GM12878 (cell line): ENCODE measurements around the gene NID1. TPM values are rescaled to one million over a fixed set of nuclear protein-coding genes. Genes with fewer than 3 reads are reported as not detected.

Source experiments
- ATAC-seq: fragments of 200-7000 bp; cut with Tn5 transposase; 3 replicates; pipeline ENCODE4 v1.9.1; 2020; ENCODE audit warnings: mild to moderate bottlenecking, moderate library complexity
- BruUV-seq: library from RNA; stranded (reverse); fragments of 400-500 nt; replicated peaks from 2 replicates; lab custom pipeline; 2021; lab: Mats Ljungman, UMichigan
- CTCF ChIA-PET: fragments of 300-600 bp; sonication (Branson Sonifier 250); formaldehyde crosslinking; extraction: SDS; loops from one replicate; lab custom pipeline; 2021; ENCODE audit warnings: inconsistent platforms; lab: Yijun Ruan, JAX
- POLR2A ChIA-PET: fragments of 350-600 bp; formaldehyde crosslinking; extraction: SDS; loops from one replicate; lab custom pipeline; 2021; ENCODE audit warnings: inconsistent platforms; lab: Charles Lee
- RAD21 ChIA-PET: fragments of 300-600 bp; sonication (Branson Sonifier 250); formaldehyde crosslinking; loops from one replicate; lab custom pipeline; 2023; ENCODE audit warnings: antibody characterized with exemption; ENCODE audit not compliant: unreplicated experiment; lab: Charles Lee
- SMC1A ChIA-PET: fragments of 300-600 bp; sonication (Branson Sonifier 250); formaldehyde crosslinking; loops from one replicate; lab custom pipeline; 2023; ENCODE audit not compliant: unreplicated experiment, uncharacterized antibody; lab: Charles Lee
- DNase-seq: peaks from one replicate; pipeline ENCODE4 v3.0.0-alpha.2; 2011; ENCODE audit warnings: low read depth, low spot score
- FAIRE-seq: peaks from 3 replicates; lab custom pipeline; 2011; peaks lifted over from hg19 to GRCh38; lab: Jason Lieb, UNC
- H2AFZ ChIP-seq: 2 replicates; pipeline ENCODE4 v1.6.0; 2011; ENCODE audit warnings: low read depth, low read length, control low read depth; ENCODE audit not compliant: control insufficient read depth
- H3K27ac ChIP-seq: 2 replicates; pipeline ENCODE4 v1.5.1; 2011; ENCODE audit warnings: control low read depth; ENCODE audit not compliant: control insufficient read depth, insufficient read depth
- H3K27me3 ChIP-seq, 2 experiments: replicated peaks in 1 of 2; 2 replicates each; pipeline versions ENCODE4 v1.6.0 to v1.6.1; 2011; ENCODE audit warnings: low read length in 1 of 2; ENCODE audit not compliant: control insufficient read depth in 2 of 2, insufficient read depth in 2 of 2
- H3K36me3 ChIP-seq, 2 experiments: 2 replicates each; pipeline ENCODE4 v1.5.1; 2011; ENCODE audit warnings: low read length in 1 of 2; ENCODE audit not compliant: control insufficient read depth in 2 of 2, insufficient read depth in 2 of 2
- H3K4me1 ChIP-seq: 2 replicates; pipeline ENCODE4 v1.6.1; 2011; ENCODE audit warnings: mild to moderate bottlenecking, low read length, moderate library complexity, mixed read lengths; ENCODE audit not compliant: control insufficient read depth, insufficient read depth
- H3K4me2 ChIP-seq: 2 replicates; pipeline ENCODE4 v1.6.0; 2011; ENCODE audit warnings: control low read depth; ENCODE audit not compliant: control insufficient read depth, insufficient read depth
- H3K4me3 ChIP-seq: fragments of 200-600 bp; sonication (generic); 2 replicates; pipeline ENCODE4 v1.5.1; 2016
- H3K79me2 ChIP-seq: 2 replicates; pipeline ENCODE4 v1.6.0; 2011; ENCODE audit warnings: low read length; ENCODE audit not compliant: control insufficient read depth, insufficient read depth
- H3K9ac ChIP-seq: 2 replicates; pipeline ENCODE4 v1.8.0; 2011; ENCODE audit warnings: low read length, control low read depth, mixed read lengths; ENCODE audit not compliant: control insufficient read depth, insufficient read depth
- H3K9me3 ChIP-seq: replicated peaks from 3 replicates; pipeline ENCODE4 v1.5.1; 2011; ENCODE audit warnings: mild to moderate bottlenecking, low read length; ENCODE audit not compliant: control insufficient read depth, insufficient read depth
- H4K20me1 ChIP-seq: 2 replicates; pipeline ENCODE4 v1.6.0; 2011; ENCODE audit not compliant: control insufficient read depth, insufficient read depth
- BACH1 ChIP-seq: fragments of 450-650 bp; IDR thresholded peaks from 2 replicates; pipeline ENCODE4 v1.6.1; 2017; ENCODE audit warnings: mild to moderate bottlenecking, borderline replicate concordance
- BHLHE40 ChIP-seq, 2 experiments: fragments of 450-650 bp in 1 of 2; IDR thresholded peaks; 2 replicates each; pipeline ENCODE4 v1.6.1; 2011 to 2017; ENCODE audit warnings: low read depth in 2 of 2, borderline replicate concordance in 1 of 2, improper control_type of control experiment in 1 of 2, low read length in 1 of 2, mild to moderate bottlenecking in 1 of 2
- ETV6 ChIP-seq, 2 experiments: fragments of 450-650 bp in 1 of 2; IDR thresholded peaks in 1 of 2; conservative IDR thresholded peaks in 1 of 2; 2 replicates each; pipeline ENCODE4 v1.6.1; 2014; ENCODE audit warnings: antibody characterized with exemption in 1 of 2, borderline replicate concordance in 1 of 2, low read depth in 1 of 2, mild to moderate bottlenecking in 1 of 2, moderate library complexity in 1 of 2
- FOS ChIP-seq: IDR thresholded peaks from 3 replicates; pipeline ENCODE4 v1.6.1; 2011; ENCODE audit warnings: borderline replicate concordance; ENCODE audit not compliant: insufficient read length; ENCODE audit errors: extremely low read depth
- HDAC2 ChIP-seq: fragments of 200-600 bp; sonication (generic); IDR thresholded peaks from 2 replicates; pipeline ENCODE4 v1.6.1; 2017
- MTA2 ChIP-seq: fragments of 450-650 bp; IDR thresholded peaks from 2 replicates; pipeline ENCODE4 v1.6.1; 2016; ENCODE audit warnings: low read depth, mild to moderate bottlenecking, moderate library complexity
- NBN ChIP-seq: fragments of 450-650 bp; IDR thresholded peaks from 2 replicates; pipeline ENCODE4 v1.6.1; 2016
- PAX5 ChIP-seq: IDR thresholded peaks from 2 replicates; pipeline ENCODE4 v1.6.1; 2011; ENCODE audit warnings: low read depth, low read length, borderline replicate concordance
- PML ChIP-seq: IDR thresholded peaks from 2 replicates; pipeline ENCODE4 v1.6.1; 2012; ENCODE audit warnings: low read length, inconsistent platforms
- RFX5 ChIP-seq: IDR thresholded peaks from 2 replicates; pipeline ENCODE4 v1.6.1; 2011; ENCODE audit warnings: low read depth, low read length, improper control_type of control experiment
- SREBF2 ChIP-seq: IDR thresholded peaks from 2 replicates; pipeline ENCODE4 v1.6.1; 2012; ENCODE audit warnings: mild to moderate bottlenecking, low read length
- TBL1XR1 ChIP-seq: IDR thresholded peaks from 2 replicates; pipeline ENCODE4 v1.6.1; 2012; ENCODE audit warnings: low read depth, low read length, improper control_type of control experiment
- YY1 ChIP-seq: IDR thresholded peaks from 2 replicates; pipeline ENCODE4 v1.6.1; 2011; ENCODE audit warnings: low read depth, mild to moderate bottlenecking, low read length
- ZSCAN29 ChIP-seq: fragments of 450-650 bp; IDR thresholded peaks from 2 replicates; pipeline ENCODE4 v1.6.1; 2017; ENCODE audit warnings: mild to moderate bottlenecking, moderate library complexity
- ZZZ3 ChIP-seq: IDR thresholded peaks from 2 replicates; pipeline ENCODE4 v1.6.1; 2011; ENCODE audit warnings: low read depth; ENCODE audit not compliant: control insufficient read depth, insufficient read length
- WGBS: methylation state at CpG from one replicate; pipeline ENCODE4 v1.1.6; 2016; ENCODE audit warnings: low lambda C conversion rate; ENCODE audit not compliant: insufficient replicate concordance, insufficient coverage; ENCODE audit errors: missing lambda C conversion rate; 5-methylcytosine and 5-hydroxymethylcytosine counted together
- in situ Hi-C: fragments of 300-500 bp; cut with MboI; formaldehyde crosslinking; loops from 9 replicates; pipeline ENCODE4 v1.14.3; 2018; ENCODE audit warnings: mixed read lengths
- intact Hi-C: fragments of 100-400 bp; cut with micrococcal nuclease; formaldehyde crosslinking; loops from one replicate; pipeline ENCODE4 v1.14.2; 2022; ENCODE audit not compliant: unreplicated experiment
- polyA plus RNA-seq, 11 experiments: library from polyadenylated mRNA; depleted of rRNA in 4 of 11; unstranded in 6 of 11; stranded (reverse) in 5 of 11; fragments of >200 nt; fragmentation: Nextera tagmentation in 4 of 11; fragmentation: Illumina TruSeq in 1 of 11; extraction: Ambion mirVana in 4 of 11; extraction: Trizol in 1 of 11; gene quantifications; 1 replicate in 1 of 11; 2 replicates in 10 of 11; pipeline versions ENCODE4 v1.2.1 to v1.2.3, GENCODE V29; 2011 to 2016; ENCODE audit warnings: inconsistent platforms in 2 of 11, missing spikeins in 2 of 11, low read depth in 1 of 11
- total RNA-seq, 4 experiments: library from RNA; depleted of rRNA in 3 of 4; stranded (reverse); fragments of >200 nt in 3 of 4; fragmentation: Illumina TruSeq in 1 of 4; extraction: Trizol in 1 of 4; gene quantifications; 2 replicates each; pipeline versions ENCODE4 v1.2.1 to v1.2.3, GENCODE V29; 2013 to 2021
- TF ChIP-seq, protein P1 (sequence below): IDR thresholded peaks from 2 replicates; pipeline ENCODE4 v1.6.1; 2011; ENCODE audit warnings: low read depth, low read length, improper control_type of control experiment, borderline replicate concordance
- TF ChIP-seq, protein P2 (sequence below): fragments of 450-650 bp; IDR thresholded peaks from 2 replicates; pipeline ENCODE4 v1.6.1; 2017; ENCODE audit warnings: low read depth, mild to moderate bottlenecking, moderate library complexity
- TF ChIP-seq, protein P3 (sequence below), 3 experiments: IDR thresholded peaks in 2 of 3; conservative IDR thresholded peaks in 1 of 3; 2 replicates each; pipeline ENCODE4 v1.5.1; 2011; ENCODE audit warnings: low read depth in 3 of 3, low read length in 3 of 3, mild to moderate bottlenecking in 3 of 3, control low read depth in 2 of 3, moderate library complexity in 2 of 3, inconsistent platforms in 1 of 3, mixed read lengths in 1 of 3; ENCODE audit not compliant: control insufficient read depth in 2 of 3, insufficient read depth in 1 of 3; ENCODE audit errors: extremely low read depth in 1 of 3

NID1 gene
- total and polyA plus RNA-seq, 10 of the 15 experiments (the other 5 are each of a cell fraction or from before 2014, with no cell fraction given): 4.2 to 25.7 (median 11.3) TPM

DNA sequence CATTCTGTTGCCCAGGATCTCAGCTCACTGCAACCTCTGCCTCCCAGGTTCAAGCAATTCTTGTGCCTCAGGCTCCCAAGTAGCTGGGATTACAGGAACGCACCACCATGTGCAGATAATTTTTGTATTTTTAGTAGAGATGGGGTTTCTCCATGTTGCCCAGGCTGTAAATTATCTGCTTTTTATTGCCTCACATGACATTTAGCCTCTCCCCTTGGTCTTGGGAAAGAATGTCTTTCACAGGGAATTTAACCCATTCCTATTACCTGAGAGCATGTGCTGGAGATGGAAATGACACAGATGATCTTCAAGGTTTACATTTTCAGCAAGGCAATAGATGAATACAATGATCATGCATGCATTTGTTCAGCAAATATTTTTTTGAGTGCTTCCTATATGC lies 75.8 kb downstream of the NID1 start:
- no peak overlapping the region for H3K9ac ChIP-seq
- H3K4me1 ChIP-seq: peaks cover 7% of the 10 kb centered on the region; the same call in 1 of the 2 replicates
- peaks cover 13% of the 10 kb centered on the region; the same call in 2 of the 3 replicates for H3K9me3 ChIP-seq
- H4K20me1 ChIP-seq: no peaks in the 10 kb centered on the region
- no TSS peak for BruUV-seq
- in situ Hi-C loops (no loop called here), intact Hi-C loops (no loop called here)
- no peak overlapping the region for H3K4me2 ChIP-seq
- DNase-seq (no peak), FAIRE-seq (no peak), ATAC-seq (no peak)
- ChIA-PET CTCF (no interaction called here), POLR2A (interaction anchor here (0.7 kb wide), 1 partner anchor 1107 kb away, joined by 4 read pairs; no protein-coding TSS in a partner anchor), RAD21 (interaction anchor here (0.7 kb wide), 1 partner anchor 61 kb away, joined by 3 read pairs; no protein-coding TSS in a partner anchor)
- no peak overlapping the region for H3K4me3 ChIP-seq
- no peak overlapping the region for H3K27ac ChIP-seq
- H3K79me2 ChIP-seq: no peaks in the 10 kb centered on the region
- TF ChIP-seq YY1 (no peak), HDAC2 (no peak), SREBF2 (no peak), BACH1 (no peak), BHLHE40 (IDR thresholded peaks at IDR 0.05; ENCODE audit: borderline replicate concordance in 1 of 2, low read depth in 2 of 2, low read length in 1 of 2) (no peak), NBN (no peak), ZSCAN29 (no peak), PAX5 (no peak), FOS (no peak), PML (no peak), TBL1XR1 (no peak), RFX5 (no peak), MTA2 (no peak), ZZZ3 (no peak), ETV6 (conservative IDR thresholded peaks at IDR 0.05 in 1 of 2, IDR thresholded peaks at IDR 0.05 in 1 of 2; ENCODE audit: borderline replicate concordance in 1 of 2, low read depth in 1 of 2) (no peak)
- TF ChIP-seq, protein P1, sequence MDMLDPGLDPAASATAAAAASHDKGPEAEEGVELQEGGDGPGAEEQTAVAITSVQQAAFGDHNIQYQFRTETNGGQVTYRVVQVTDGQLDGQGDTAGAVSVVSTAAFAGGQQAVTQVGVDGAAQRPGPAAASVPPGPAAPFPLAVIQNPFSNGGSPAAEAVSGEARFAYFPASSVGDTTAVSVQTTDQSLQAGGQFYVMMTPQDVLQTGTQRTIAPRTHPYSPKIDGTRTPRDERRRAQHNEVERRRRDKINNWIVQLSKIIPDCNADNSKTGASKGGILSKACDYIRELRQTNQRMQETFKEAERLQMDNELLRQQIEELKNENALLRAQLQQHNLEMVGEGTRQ: no peak
- TF ChIP-seq, protein P2, sequence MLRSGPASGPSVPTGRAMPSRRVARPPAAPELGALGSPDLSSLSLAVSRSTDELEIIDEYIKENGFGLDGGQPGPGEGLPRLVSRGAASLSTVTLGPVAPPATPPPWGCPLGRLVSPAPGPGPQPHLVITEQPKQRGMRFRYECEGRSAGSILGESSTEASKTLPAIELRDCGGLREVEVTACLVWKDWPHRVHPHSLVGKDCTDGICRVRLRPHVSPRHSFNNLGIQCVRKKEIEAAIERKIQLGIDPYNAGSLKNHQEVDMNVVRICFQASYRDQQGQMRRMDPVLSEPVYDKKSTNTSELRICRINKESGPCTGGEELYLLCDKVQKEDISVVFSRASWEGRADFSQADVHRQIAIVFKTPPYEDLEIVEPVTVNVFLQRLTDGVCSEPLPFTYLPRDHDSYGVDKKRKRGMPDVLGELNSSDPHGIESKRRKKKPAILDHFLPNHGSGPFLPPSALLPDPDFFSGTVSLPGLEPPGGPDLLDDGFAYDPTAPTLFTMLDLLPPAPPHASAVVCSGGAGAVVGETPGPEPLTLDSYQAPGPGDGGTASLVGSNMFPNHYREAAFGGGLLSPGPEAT: no peak
- TF ChIP-seq, protein P3, sequence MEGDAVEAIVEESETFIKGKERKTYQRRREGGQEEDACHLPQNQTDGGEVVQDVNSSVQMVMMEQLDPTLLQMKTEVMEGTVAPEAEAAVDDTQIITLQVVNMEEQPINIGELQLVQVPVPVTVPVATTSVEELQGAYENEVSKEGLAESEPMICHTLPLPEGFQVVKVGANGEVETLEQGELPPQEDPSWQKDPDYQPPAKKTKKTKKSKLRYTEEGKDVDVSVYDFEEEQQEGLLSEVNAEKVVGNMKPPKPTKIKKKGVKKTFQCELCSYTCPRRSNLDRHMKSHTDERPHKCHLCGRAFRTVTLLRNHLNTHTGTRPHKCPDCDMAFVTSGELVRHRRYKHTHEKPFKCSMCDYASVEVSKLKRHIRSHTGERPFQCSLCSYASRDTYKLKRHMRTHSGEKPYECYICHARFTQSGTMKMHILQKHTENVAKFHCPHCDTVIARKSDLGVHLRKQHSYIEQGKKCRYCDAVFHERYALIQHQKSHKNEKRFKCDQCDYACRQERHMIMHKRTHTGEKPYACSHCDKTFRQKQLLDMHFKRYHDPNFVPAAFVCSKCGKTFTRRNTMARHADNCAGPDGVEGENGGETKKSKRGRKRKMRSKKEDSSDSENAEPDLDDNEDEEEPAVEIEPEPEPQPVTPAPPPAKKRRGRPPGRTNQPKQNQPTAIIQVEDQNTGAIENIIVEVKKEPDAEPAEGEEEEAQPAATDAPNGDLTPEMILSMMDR (IDR thresholded peaks at IDR 0.05 in 2 of 3, conservative IDR thresholded peaks at IDR 0.05 in 1 of 3; ENCODE audit: control insufficient read depth in 2 of 3, extremely low read depth in 1 of 3, insufficient read depth in 1 of 3, low read depth in 3 of 3, low read length in 3 of 3): no peak
- TF ChIP-seq, all 136 proteins: peak for 0
- SMC1A ChIA-PET: no interaction called here
- H2AFZ ChIP-seq: no peak overlapping the region
- no peaks in the 10 kb centered on the region; a peak in 1 of 4 replicates for H3K36me3 ChIP-seq
- H3K27me3 ChIP-seq: no peaks in the 10 kb centered on the region
- 100% methylated on average over 1 of the region's 1 CpG for WGBS
